ENCODE results near the gene THRAP3.

Gene THRAP3

DNA sequence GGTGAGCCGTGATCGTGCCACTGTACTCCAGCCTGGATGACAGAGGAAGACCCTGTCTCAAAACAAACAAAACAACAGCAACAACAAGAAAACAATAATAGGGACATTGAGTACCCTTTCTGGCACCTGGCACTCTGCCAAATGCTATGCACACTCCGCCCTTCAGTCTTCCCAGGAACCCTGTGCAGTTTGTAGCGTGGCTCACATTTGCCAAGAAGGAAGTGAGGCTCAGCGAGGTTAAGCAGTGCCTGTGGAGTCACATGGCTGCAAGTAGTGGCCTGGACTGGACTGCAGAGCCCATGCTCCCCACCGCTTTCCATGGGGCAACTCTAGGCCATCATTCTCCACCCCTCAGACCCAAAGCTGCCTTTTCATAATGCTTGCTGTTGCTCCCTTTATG, 104.5 kb downstream of the THRAP3 start:
- DNase-seq: no peak

- no peak for DNase-seq
These were observed 105.6 kb downstream of the THRAP3 start for GRCh38 chr1:36329817-36330216.

DNA sequence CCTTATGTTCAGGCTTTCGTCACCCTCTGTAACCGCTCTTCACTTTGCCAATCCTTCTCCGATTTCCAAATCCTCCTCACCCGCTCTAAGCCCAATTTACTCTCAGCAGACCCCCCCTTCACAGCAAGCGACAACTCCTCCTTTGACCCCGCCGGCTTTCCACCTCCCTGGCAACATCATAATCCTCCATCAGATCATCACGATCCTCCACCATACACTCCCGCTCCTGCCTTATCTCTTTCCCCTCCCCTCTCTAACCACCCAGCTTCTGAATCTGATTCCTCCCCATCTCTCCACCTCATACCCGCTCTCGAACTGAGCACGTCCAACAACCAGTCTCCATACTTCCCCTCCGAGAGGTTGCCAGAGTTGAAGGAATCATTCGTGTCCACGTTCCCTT, 106.7 kb downstream of the THRAP3 start:
- DNase-seq: no peak

DNA sequence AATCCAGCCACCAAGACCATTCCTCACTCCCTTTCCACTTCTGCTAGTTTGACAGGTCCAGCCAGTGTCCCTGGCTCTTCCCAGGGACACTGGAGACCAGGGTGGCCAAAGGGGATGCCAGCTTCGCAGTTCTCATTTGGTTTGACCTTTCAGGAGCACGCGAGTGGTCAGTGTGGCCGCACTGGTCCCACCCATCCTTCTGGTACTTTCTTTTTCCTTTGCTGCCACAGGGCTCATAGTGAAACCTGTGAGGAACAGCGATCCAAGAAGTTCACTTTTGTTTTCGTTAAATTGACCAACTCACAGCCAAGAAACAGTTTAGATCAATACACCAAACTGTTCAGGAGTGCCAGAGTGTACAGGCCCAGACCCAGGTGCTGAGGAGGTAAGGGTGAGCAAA, 113.6 kb downstream of the THRAP3 start:
- DNase-seq: no peak

- no peak for DNase-seq
These were observed 115.0 kb downstream of the THRAP3 start for GRCh38 chr1:36339215-36339614.

GRCh38 chr1:36339615-36340014, 115.4 kb downstream of the THRAP3 start:
- no peak for DNase-seq

DNA sequence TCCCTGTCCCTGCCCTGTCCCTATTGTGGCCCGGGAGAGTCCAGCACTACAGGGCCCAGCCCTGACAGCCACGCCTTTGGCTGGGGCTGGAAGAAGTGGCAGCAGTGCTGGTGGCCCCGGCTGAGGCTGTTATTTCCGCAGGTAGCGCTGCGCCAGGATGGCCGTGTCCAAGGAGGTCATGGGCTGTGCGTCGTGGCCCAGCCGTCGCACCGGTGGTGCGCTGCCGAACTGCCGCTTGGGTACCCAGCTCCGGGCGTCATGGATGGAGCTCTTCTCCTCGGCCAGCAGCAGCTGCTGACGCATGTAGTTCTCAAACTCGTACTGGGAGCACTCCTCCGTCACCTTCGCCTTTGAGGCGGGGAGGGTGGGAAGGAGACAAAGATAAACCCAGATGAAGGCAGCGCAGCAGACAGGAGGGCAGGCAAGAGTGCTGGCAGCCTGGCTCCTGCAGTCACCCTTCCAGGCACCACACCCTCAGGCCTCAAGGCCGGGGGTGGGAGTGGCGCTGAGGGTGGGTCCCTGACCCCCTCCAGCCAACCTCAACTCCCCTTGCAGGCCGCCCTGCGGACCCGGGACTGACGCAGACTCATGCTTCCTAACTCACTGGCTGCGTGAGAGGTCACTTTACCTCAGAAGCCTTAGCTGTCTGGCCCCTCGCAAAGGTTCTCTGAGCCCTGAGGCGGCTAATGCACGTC, 117.5 kb downstream of the THRAP3 start:
- no peak for DNase-seq

DNA sequence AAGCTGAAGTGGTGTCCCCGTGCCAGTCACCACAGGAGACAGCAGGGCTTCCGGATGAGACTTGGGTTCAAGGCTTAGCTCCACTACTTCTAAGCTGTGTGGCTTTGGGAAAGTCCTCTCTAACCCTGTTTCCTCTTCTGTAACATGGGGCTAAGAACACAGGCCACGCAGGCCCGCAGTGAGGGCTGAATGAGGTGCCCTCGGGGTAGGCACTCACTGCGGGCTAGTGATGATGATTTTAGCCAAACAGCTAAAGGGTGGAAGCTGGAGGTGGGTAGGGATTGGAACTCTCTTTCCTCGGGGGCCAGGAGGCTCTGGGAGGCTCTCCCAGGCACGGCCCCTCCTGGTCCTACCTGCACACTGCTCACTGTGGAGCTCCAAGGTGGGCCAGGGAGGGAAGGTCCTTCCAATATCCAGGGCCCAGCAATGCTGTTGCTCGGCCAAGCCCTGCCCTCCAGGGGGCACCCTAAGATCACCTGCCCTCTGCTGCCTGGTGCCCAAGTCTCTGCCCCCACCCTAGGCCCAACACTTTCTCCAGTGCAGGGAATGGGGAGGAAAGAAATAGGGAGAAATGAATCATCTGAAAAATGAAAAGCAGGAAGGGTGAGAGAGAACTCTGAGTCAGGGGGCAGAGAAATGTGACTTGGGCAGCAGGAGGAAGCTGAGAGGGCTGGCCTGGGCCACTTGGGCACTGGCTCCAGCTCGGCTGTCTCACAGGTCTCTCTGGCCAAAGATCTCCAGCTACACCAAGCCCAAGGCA, 118.4 kb downstream of the THRAP3 start:
- DNase-seq: no peak

DNA sequence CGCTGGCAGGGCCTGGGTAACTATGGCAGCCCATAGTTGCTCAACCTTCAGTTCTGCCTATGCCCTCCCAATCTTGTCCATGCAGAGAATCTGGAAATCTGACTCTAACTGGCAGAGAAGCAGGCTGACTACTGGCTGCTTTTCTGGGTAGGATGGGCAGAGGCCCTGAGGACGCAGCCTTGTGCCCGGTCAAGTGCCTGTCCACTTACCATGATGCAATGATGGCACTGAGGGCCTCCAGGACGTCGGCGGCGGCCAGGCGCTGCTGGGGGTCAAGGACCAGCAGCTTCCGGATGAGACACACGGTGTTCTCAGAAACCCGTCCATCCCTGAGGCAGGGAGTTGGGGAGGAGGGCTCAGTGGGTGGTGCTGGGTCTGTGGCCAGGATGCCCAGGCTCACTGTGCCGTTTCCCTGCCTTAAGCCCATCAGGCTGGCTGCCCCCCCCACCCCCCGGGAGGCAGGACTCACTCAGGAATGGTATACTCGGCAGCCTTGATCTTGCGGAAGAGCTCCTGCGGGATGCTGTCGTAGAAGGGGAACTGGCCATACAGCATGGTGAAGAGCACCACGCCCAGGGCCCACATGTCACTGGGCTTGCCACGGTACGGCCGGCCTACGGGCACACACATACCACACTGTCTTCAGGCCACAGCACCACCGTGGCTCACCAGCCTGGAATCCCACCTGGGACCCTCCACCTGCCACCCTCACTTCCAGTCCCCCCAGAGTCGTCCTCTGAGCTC, 119.6 kb downstream of the THRAP3 start:
- no peak for DNase-seq

GRCh38 chr1:36344395-36344680, 120.1 kb downstream of the THRAP3 start:
- no peak for DNase-seq

GRCh38 chr1:36345353-36345752, 121.1 kb downstream of the THRAP3 start:
- DNase-seq: no peak

- no peak for DNase-seq
These were observed 122.6 kb downstream of the THRAP3 start for GRCh38 chr1:36346741-36347370.

DNA sequence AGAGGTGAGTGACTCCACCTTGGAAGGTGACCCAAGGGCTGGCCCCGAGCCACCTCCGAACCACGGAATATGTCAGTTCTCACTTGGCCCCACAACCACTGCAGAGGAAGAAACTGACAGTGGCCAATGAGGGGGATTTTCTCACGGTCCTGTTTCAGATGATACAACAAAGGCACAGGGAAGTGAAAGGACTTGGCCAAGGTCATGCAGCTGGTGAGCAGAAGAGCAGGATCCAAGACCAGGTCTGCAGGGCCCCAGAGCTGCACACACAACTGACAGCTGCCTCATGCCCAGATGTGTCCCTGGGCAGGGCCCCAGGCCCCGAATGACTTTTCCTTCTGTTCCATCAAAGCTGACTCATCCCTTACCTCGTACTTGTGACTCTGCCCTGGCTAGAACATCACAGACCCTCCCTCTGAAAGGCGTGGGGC, 125.0 kb downstream of the THRAP3 start:
- DNase-seq: no peak

GRCh38 chr1:36349839-36350238, 125.6 kb downstream of the THRAP3 start:
- DNase-seq: no peak

GRCh38 chr1:36350659-36351226, 126.5 kb downstream of the THRAP3 start:
- DNase-seq: no peak

DNA sequence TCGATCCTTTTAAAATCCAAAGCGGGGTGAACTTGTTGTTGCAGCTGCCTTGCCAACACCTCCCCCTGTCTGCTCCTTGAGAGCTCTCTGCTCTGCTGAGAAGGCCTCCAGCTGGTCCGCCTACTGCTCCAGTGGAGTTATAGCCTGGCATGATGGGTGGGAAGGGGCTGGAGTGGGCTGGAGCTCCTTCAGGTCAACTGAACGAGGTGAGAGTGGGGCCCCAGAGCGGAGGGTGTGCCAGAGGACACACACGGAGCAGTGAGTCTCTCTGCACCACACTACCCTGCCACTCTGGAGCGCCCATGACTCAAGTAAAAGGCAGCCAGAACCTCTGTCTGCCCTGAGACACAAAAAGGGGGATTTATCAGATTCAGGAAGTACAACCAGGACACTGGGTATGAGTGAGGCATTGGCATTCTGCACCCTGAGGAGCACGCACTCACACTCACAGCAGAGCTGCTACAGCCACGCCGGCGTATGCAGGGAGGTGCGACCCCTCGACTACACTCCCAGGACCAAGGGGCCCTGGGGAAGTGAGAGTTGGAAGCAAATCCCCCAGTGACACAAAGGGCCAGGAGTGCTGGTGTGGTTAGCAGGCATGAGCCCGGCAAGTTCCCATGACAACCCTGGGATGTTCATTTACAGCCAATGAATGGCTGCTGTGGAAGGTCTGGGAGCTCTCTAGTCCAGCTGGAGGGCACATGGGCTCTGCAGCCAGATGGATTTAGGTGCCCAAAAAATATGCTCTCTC, 127.2 kb downstream of the THRAP3 start:
- no peak for DNase-seq

- DNase-seq: no peak
These were observed 128.1 kb downstream of the THRAP3 start for GRCh38 chr1:36352125-36352909.

- no peak for DNase-seq
These were observed 129.0 kb downstream of the THRAP3 start for GRCh38 chr1:36352910-36353878.

GRCh38 chr1:36354486-36354885, 130.2 kb downstream of the THRAP3 start:
- no peak for DNase-seq

All from NCI-H1092 (cell line).